Central memory CD8-positive, alpha-beta T cell (primary cell): Measurements from ENCODE around the gene PCDHGC4.

Experiments
- ATAC-seq: fragments of 150-1000 bp; cut with Tn5 transposase; replicated peaks from 2 replicates; pipeline ENCODE4 v1.10.0; 2022; ENCODE audit warnings: mild to moderate bottlenecking, moderate FRiP score, moderate number of reproducible peaks; ENCODE audit not compliant: poor library complexity, severe bottlenecking; ENCODE audit errors: extremely low read depth
- DNase-seq, 2 donors: peaks; one replicate each; pipeline ENCODE4 v3.0.0; 2021; ENCODE audit warnings: low spot score in 2 of 2
- H3K27ac Mint-ChIP-seq: one replicate; pipeline ENCODE4 v1.8.0; 2022; ENCODE audit warnings: low read depth, mild to moderate bottlenecking, moderate library complexity, mixed read lengths
- H3K27me3 Mint-ChIP-seq: one replicate; pipeline ENCODE4 v1.8.0; 2022; ENCODE audit warnings: mixed read lengths
- H3K36me3 Mint-ChIP-seq: one replicate; pipeline ENCODE4 v1.8.0; 2022; ENCODE audit warnings: mild to moderate bottlenecking, moderate library complexity, mixed read lengths; ENCODE audit not compliant: insufficient read depth
- H3K4me1 Mint-ChIP-seq: one replicate; pipeline ENCODE4 v1.8.0; 2022; ENCODE audit warnings: mixed read lengths
- H3K4me3 Mint-ChIP-seq: one replicate; pipeline ENCODE4 v1.8.0; 2022; ENCODE audit warnings: mild to moderate bottlenecking, moderate library complexity, mixed read lengths
- H3K9me3 Mint-ChIP-seq: one replicate; pipeline ENCODE4 v1.8.0; 2022; ENCODE audit warnings: mixed read lengths

The PCDHGC4 gene

DNA sequence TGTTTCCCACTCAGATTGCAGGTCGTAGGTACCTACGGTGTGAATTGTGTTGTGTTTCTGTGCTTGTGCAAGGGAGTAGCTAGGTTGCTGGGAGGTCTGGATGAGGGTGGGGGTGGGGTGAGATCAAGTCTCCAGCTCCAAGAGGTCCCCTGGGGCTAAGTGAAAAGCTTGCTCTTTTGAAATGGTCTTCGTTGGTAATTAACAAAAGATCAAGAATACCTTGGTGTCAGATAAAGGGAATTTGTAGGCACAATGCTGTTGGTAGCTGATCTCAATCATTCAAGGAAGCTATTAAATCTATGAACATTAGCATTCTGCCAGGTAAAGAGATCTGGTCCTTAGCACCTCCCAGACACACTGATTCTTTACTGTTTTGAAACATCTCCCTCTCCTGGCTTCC, 928 bp upstream of the PCDHGC4 start:
- no peak overlapping the region for H3K4me3 Mint-ChIP-seq
- no peak for ATAC-seq
- no peaks in the 10 kb centered on the region for H3K9me3 Mint-ChIP-seq
- H3K4me1 Mint-ChIP-seq = peaks cover 10% of the 10 kb centered on the region
- H3K36me3 Mint-ChIP-seq = peaks cover 4% of the 10 kb centered on the region
- H3K27me3 Mint-ChIP-seq = peaks cover 94% of the 10 kb centered on the region
- no peak overlapping the region for H3K27ac Mint-ChIP-seq
- DNase-seq = no peak

DNA sequence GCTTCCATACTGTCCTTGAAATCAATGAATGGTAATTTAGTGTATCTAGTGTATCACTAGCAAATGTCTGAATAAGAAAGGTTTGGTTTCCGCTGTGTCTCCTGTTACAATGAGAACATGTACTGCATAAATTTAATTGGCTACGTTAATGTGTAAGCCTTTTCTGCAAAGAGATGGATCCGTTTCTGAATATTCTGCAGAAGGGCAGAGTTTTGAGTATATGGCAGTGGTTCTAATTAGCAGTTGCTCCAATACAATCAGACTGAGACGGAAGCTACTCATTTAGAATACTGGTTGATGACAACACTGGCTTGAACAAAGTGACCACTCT, 555 bp upstream of the PCDHGC4 start:
- H3K27me3 Mint-ChIP-seq = peaks cover 95% of the 10 kb centered on the region
- no peak for ATAC-seq
- DNase-seq = no peak
- H3K27ac Mint-ChIP-seq = no peak overlapping the region
- H3K4me1 Mint-ChIP-seq = peaks cover 10% of the 10 kb centered on the region
- no peaks in the 10 kb centered on the region for H3K9me3 Mint-ChIP-seq
- peak overlapping the region; percentile 30 for H3K4me3 Mint-ChIP-seq
- H3K36me3 Mint-ChIP-seq = peaks cover 4% of the 10 kb centered on the region

DNA sequence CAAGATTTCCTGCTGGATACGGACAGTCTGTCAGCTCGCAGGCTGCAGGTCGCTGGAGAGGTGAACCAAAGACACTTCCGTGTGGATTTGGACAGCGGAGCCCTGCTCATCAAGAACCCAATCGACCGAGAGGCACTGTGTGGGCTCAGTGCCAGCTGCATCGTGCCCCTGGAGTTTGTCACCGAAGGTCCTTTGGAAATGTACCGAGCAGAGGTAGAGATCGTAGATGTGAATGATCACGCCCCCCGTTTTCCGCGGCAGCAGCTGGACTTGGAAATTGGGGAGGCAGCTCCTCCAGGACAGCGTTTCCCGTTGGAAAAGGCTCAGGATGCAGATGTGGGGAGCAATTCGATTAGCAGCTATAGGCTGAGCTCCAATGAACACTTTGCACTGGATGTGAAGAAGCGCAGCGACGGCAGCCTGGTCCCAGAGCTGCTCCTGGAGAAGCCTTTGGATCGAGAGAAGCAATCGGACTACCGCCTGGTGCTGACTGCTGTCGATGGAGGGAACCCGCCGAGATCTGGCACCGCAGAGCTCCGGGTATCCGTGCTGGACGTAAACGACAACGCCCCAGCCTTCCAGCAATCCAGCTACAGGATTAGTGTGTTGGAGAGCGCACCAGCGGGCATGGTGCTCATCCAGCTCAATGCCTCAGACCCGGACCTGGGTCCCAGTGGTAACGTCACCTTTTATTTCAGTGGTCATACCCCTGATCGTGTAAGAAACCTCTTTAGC, 658 bp downstream of the PCDHGC4 start:
- ATAC-seq = no peak
- H3K9me3 Mint-ChIP-seq = no peaks in the 10 kb centered on the region
- H3K4me3 Mint-ChIP-seq = no peak overlapping the region

DNA sequence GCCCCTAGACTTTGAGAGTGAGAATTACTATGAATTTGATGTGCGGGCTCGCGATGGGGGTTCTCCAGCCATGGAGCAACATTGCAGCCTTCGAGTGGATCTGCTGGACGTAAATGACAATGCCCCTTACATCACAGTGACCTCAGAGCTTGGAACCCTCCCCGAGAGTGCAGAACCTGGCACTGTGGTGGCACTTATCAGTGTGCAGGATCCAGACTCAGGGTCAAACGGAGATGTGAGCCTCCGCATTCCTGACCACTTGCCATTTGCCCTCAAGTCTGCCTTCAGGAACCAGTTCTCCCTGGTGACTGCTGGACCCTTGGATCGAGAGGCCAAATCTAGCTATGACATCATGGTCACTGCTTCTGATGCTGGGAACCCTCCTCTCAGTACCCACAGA, 1.3 kb downstream of the PCDHGC4 start:
- ATAC-seq = no peak
- no peak for DNase-seq
- H3K27ac Mint-ChIP-seq = no peak overlapping the region
- peaks cover 4% of the 10 kb centered on the region for H3K36me3 Mint-ChIP-seq
- H3K4me3 Mint-ChIP-seq = no peak overlapping the region
- H3K4me1 Mint-ChIP-seq = peaks cover 10% of the 10 kb centered on the region
- H3K9me3 Mint-ChIP-seq = no peaks in the 10 kb centered on the region
- peaks cover 95% of the 10 kb centered on the region for H3K27me3 Mint-ChIP-seq

More for the DNA sequence above, 658 bp downstream of the PCDHGC4 start:
- Mint-ChIP-seq H3K27ac (no peak overlapping the region), H3K36me3 (peaks cover 4% of the 10 kb centered on the region), H3K4me1 (peaks cover 10% of the 10 kb centered on the region), H3K27me3 (peaks cover 95% of the 10 kb centered on the region)
- no peak for DNase-seq

DNA sequence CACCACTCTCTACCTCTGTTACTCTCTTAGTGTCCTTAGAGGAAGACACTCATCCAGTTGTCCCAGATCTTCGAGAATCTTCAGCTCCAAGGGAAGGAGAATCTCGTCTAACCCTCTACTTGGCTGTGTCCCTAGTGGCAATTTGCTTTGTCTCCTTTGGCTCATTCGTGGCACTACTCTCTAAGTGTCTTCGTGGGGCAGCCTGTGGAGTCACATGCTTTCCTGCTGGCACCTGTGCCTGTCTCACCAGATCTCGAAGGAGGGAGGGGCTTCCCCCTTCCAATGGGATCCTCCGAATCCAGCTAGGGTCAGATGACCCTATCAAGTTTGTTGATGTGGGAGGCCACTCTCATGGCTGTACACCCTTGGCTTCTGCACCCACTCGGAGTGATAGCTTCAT, 2.3 kb downstream of the PCDHGC4 start:
- peaks cover 99% of the 10 kb centered on the region for H3K27me3 Mint-ChIP-seq
- no peaks in the 10 kb centered on the region for H3K9me3 Mint-ChIP-seq
- H3K4me3 Mint-ChIP-seq = no peak overlapping the region
- H3K4me1 Mint-ChIP-seq = peaks cover 12% of the 10 kb centered on the region
- DNase-seq = no peak
- H3K36me3 Mint-ChIP-seq = peaks cover 4% of the 10 kb centered on the region
- no peak overlapping the region for H3K27ac Mint-ChIP-seq
- no peak for ATAC-seq

DNA sequence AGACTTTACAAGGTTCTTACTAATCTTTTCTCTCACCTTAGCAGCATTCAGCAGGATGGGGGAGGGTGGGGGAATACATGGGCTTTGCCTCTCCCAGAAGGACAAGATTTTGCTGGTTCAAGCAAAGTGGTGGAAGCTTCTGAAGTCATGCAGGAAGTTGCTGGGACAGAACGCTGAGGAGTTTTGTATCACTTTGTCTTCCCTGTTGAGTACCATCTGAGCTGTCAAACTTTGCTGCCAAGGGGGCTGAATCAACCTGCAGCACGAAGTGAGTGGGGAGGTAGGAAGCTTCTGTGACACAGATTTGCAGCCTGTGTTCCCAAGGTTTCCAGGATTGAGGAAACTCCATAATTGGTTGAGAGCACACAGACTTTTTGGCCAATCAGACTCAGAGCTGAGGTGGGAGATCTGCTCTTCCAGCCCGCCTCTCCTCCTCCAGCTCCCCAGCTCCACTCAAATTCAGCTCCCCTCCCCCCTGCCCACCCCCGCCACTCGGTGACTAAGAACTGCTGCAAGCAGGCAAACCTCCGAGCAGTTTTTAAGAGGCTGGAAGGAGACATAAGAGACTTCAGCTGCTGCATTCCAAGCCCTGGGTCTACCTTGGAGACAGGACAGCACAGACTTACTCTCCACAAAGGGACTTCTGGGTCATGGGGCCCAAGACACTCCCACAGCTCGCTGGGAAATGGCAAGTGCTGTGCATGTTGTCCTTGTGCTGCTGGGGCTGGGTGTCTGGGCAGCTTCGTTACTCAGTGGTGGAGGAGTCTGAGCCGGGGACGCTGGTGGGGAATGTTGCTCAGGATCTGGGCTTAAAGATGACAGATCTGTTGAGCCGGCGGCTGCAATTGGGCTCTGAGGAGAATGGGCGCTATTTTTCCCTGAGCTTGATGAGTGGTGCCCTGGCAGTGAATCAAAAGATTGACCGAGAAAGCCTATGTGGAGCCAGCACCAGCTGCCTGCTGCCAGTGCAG, 4.0 kb downstream of the PCDHGC4 start, which contains the start of gene PCDHGC5:
PCDHGC5 (plus strand) TSS at position 491 of the 971 bp plus-strand sequence; CDS start at position 651, 160 bp downstream.
- peaks cover 14% of the 10 kb centered on the region for H3K4me1 Mint-ChIP-seq
- H3K27ac Mint-ChIP-seq = no peak within 1 kb of the TSS
- peaks cover 97% of the 10 kb centered on the region for H3K27me3 Mint-ChIP-seq
- ATAC-seq (no peak), DNase-seq (no peak)
- no peak within 1 kb of the TSS for H3K4me3 Mint-ChIP-seq
- no peaks in the 10 kb centered on the region for H3K9me3 Mint-ChIP-seq
- peaks cover 4% of the 10 kb centered on the region for H3K36me3 Mint-ChIP-seq

DNA sequence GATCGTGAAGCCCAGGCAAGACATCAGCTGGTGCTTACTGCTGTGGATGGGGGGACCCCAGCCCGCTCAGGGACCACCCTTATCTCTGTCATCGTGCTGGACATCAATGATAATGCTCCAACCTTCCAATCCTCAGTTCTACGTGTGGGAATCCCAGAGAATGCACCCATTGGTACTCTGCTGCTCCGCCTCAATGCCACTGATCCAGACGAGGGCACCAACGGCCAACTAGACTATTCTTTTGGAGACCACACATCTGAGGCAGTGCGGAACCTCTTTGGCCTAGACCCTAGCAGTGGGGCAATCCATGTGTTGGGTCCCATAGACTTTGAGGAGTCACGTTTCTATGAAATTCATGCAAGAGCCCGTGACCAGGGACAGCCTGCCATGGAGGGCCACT, 5.0 kb downstream of the PCDHGC4 start:
- DNase-seq = no peak
- Mint-ChIP-seq H3K27me3 (peaks cover 97% of the 10 kb centered on the region), H3K36me3 (peaks cover 4% of the 10 kb centered on the region), H3K27ac (no peak overlapping the region), H3K4me3 (no peak overlapping the region), H3K4me1 (peaks cover 5% of the 10 kb centered on the region), H3K9me3 (no peaks in the 10 kb centered on the region)
- ATAC-seq = no peak

DNA sequence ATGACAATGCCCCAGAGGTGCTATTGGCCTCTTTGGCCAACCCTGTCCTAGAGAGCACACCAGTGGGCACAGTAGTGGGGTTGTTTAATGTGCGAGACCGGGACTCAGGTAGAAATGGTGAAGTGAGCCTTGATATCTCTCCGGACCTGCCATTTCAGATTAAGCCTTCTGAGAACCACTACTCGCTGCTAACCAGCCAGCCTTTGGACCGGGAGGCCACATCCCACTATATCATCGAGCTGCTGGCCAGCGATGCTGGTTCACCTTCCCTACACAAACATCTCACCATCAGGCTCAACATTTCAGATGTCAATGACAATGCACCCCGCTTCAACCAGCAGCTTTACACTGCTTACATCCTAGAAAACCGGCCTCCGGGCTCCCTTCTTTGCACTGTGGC, 5.4 kb downstream of the PCDHGC4 start:
- no peak overlapping the region for H3K27ac Mint-ChIP-seq
- no peaks in the 10 kb centered on the region for H3K9me3 Mint-ChIP-seq
- H3K36me3 Mint-ChIP-seq = peaks cover 4% of the 10 kb centered on the region
- H3K4me3 Mint-ChIP-seq = no peak overlapping the region
- DNase-seq = no peak
- peaks cover 5% of the 10 kb centered on the region for H3K4me1 Mint-ChIP-seq
- no peak for ATAC-seq
- H3K27me3 Mint-ChIP-seq = peaks cover 97% of the 10 kb centered on the region

DNA sequence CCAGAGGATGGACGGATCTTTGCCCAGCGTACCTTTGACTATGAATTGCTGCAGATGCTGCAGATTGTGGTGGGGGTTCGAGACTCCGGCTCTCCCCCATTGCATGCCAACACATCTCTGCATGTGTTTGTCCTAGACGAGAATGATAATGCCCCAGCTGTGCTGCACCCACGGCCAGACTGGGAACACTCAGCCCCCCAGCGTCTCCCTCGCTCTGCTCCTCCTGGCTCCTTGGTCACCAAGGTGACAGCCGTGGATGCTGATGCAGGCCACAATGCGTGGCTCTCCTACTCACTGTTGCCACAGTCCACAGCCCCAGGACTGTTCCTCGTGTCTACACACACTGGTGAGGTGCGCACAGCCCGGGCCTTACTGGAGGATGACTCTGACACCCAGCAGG, 5.9 kb downstream of the PCDHGC4 start:
- Mint-ChIP-seq H3K9me3 (no peaks in the 10 kb centered on the region), H3K27me3 (peaks cover 97% of the 10 kb centered on the region), H3K4me1 (peaks cover 10% of the 10 kb centered on the region), H3K36me3 (peaks cover 4% of the 10 kb centered on the region), H3K4me3 (no peak overlapping the region), H3K27ac (no peak overlapping the region)
- ATAC-seq = no peak
- DNase-seq = no peak

DNA sequence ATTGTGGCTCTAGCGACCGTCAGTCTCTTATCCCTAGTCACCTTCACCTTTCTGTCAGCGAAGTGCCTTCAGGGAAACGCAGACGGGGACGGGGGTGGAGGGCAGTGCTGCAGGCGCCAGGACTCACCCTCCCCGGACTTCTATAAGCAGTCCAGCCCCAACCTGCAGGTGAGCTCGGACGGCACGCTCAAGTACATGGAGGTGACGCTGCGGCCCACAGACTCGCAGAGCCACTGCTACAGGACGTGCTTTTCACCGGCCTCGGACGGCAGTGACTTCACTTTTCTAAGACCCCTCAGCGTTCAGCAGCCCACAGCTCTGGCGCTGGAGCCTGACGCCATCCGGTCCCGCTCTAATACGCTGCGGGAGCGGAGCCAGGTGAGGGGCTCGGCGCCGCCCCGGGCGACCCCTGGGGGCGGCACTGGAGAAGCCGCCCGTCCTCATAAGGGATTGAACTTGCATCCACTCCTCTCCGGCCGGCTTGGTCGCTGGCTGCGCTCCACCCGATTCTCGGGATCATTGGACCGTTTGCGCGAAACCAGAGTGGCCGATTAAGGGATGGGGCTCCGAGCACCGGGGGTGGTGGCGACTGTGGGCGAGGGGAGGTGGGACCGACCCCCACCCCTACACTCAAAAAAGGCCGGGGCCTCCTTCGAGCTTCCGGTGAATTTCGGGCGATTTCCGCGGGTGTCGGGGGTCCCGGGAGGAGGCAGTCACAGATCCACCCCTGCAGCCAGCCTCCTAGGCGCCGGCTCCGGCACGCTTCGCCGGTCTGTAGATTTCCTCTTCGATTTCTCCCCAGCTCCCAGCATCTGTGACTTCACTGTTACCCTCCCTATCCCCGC, 6.7 kb downstream of the PCDHGC4 start:
- H3K4me1 Mint-ChIP-seq = peaks cover 12% of the 10 kb centered on the region
- ATAC-seq (peak; percentile 13), DNase-seq (no peak)
- H3K27ac Mint-ChIP-seq = no peak overlapping the region
- H3K27me3 Mint-ChIP-seq = peaks cover 97% of the 10 kb centered on the region
- peak overlapping the region; percentile 48 for H3K4me3 Mint-ChIP-seq
- peaks cover 4% of the 10 kb centered on the region for H3K36me3 Mint-ChIP-seq
- H3K9me3 Mint-ChIP-seq = no peaks in the 10 kb centered on the region

DNA sequence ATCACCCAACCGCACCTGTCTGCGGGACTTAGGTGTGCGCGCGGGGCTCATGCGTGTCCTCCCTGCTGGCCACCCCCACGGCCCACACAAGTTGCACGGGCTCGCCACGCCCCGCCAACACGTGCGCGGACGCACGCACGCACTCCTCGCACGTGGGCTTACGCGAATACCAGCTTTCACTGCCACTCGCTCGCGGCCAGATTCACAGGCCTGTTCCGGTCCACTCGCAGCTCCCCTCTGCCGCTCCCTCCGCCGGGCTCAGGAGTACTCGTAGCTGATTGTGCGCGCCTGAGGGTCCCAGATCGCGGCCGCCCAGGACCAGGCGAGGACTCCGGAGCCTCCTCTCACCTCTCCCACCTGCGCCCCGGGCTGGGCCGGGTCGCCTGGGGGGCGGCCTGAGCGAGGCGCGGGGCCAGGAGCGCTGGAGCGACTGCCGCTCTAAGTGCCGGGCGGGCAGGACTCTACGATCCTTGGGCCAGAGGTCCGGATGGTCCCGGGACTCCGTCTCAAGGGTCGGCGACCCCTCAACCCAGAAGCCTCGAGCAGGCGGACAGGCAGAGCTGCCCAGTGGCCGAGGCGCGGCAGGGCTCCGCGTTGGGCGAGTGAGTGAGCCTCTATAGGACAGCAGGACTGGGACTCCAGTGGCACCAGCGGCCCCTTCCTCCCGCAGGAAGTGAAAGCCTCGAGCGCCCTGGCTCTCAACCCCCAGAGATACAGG, 7.5 kb downstream of the PCDHGC4 start:
- Mint-ChIP-seq H3K27ac (no peak overlapping the region), H3K27me3 (peaks cover 91% of the 10 kb centered on the region), H3K4me1 (peaks cover 12% of the 10 kb centered on the region), H3K36me3 (peaks cover 2% of the 10 kb centered on the region), H3K4me3 (peak overlapping the region; percentile 48), H3K9me3 (no peaks in the 10 kb centered on the region)
- DNase-seq (no peak), ATAC-seq (peak; percentile 18)
